Esophagus muscularis mucosa (tissue), 4 donors: Measurements from ENCODE around the gene SHOC1. TPM values are rescaled to one million over a fixed set of nuclear protein-coding genes. Genes with fewer than 3 reads are reported as not detected.

Source experiments
- DNase-seq: peaks from one replicate; pipeline ENCODE4 v3.0.0-alpha.2; 2017; ENCODE audit errors: extremely low spot score
- H3K27ac ChIP-seq, 4 donors: fragments of 200-600 bp; sonication (generic); replicated peaks in 1 of 4; 1 replicate in 3 of 4; 2 replicates in 1 of 4; pipeline ENCODE4 v1.5.1; 2016 to 2019; ENCODE audit warnings: mild to moderate bottlenecking in 1 of 4
- H3K27me3 ChIP-seq, 4 donors: fragments of 200-600 bp; sonication (generic); one replicate each; pipeline versions ENCODE4 v1.5.1 to v1.6.0; 2016 to 2019
- H3K36me3 ChIP-seq, 4 donors: fragments of 200-600 bp; sonication (generic); one replicate each; pipeline ENCODE4 v1.5.1; 2016 to 2019
- H3K4me1 ChIP-seq, 4 donors: fragments of 200-600 bp; sonication (generic); one replicate each; pipeline ENCODE4 v1.5.1; 2016 to 2019
- H3K4me3 ChIP-seq, 4 donors: fragments of 200-600 bp; sonication (generic); 1 replicate in 2 of 4; 2 replicates in 2 of 4; pipeline ENCODE4 v1.5.1; 2016 to 2019; ENCODE audit warnings: mild to moderate bottlenecking in 4 of 4, moderate library complexity in 1 of 4
- H3K9me3 ChIP-seq, 4 donors: fragments of 200-600 bp; sonication (generic); 1 replicate in 3 of 4; 2 replicates in 1 of 4; pipeline ENCODE4 v1.5.1; 2016 to 2019
- EP300 ChIP-seq: sonication (generic); formaldehyde crosslinking; IDR thresholded peaks from one replicate; pipeline ENCODE4 v1.6.1; 2017; ENCODE audit warnings: antibody characterized with exemption
- POLR2A ChIP-seq: fragments of 450-650 bp; IDR thresholded peaks from one replicate; pipeline ENCODE4 v1.6.1; 2017; ENCODE audit warnings: antibody characterized with exemption, moderate library complexity, mild to moderate bottlenecking, low read depth
- POLR2AphosphoS5 ChIP-seq, 2 donors: sonication (generic); formaldehyde crosslinking; IDR thresholded peaks; one replicate each; pipeline ENCODE4 v1.6.1; 2017; ENCODE audit warnings: antibody characterized with exemption in 2 of 2
- WGBS: methylation state at CpG from one replicate; pipeline ENCODE4 v1.1.5; 2018; 5-methylcytosine and 5-hydroxymethylcytosine counted together
- intact Hi-C: fragments of 100-400 bp; cut with DNase I; formaldehyde crosslinking; loops from one replicate; pipeline ENCODE4 v1.15.1; 2023
- total RNA-seq, 4 donors: library from RNA; depleted of rRNA; stranded (reverse); fragments of >200 nt; gene quantifications; one replicate each; pipeline versions ENCODE4 v1.1.0 to v1.2.1, GENCODE V29; 2016
- TF ChIP-seq, protein P1 (sequence below), 3 experiments: fragments of 200-600 bp in 2 of 3; fragments of 450-650 bp in 1 of 3; sonication (generic) in 2 of 3; IDR thresholded peaks; one replicate each; pipeline ENCODE4 v1.5.1; 2017 to 2019; ENCODE audit warnings: antibody characterized with exemption in 3 of 3, mild to moderate bottlenecking in 2 of 3, moderate library complexity in 1 of 3

The SHOC1 gene
- total RNA-seq = under 1 TPM in 1 of 4 donors, not detected in 3; under 0.01 TPM

DNA sequence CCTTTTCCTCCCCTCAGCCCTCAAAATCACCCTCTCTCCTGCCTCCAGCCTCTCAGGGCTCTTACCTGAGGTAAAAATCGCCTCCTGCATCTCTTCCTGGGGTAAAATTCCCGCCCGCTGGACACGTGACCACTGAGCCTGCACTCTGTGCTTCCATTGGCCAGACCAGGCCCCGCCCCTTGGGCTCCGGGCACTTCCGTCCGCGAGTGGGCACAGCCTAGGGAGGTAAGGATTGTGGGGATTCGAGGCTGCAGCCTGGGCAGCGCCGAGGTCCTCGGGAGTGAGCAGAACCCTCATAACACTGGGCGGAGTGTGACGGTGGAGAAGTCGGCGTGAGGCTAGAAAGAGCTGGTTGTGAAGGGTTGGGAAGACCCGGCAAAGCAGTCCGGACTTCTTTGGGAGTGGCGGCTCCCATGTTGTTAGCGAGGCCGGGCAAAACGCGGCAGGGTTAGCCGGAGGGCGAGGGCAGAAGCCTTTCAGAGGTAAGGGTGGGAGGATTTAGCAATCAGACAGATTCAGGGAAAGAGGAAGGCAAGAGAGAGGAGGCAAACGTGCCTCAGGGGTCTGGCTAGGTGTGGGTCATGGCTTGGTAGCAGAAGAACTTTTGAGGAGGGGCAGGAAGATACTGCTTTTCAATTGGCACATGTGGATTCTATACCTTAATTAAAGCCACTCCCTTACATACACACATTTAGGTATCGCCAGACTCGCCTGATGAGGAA is at the start of gene SHOC1:
SHOC1 (minus strand) TSS at position 103 of the 722 bp plus-strand sequence. CDS start 3,519 bp downstream, outside the sequence.
- no peaks in the 10 kb centered on the region for H3K9me3 ChIP-seq
- DNase-seq = no peak
- 95% methylated on average over 15 of the region's 29 CpGs for WGBS
- H3K36me3 ChIP-seq = peaks cover 0 to 4% (median 2%) of the 10 kb centered on the region in 4 donors
- intact Hi-C loops = no loop called here
- TF ChIP-seq EP300 (no peak), POLR2AphosphoS5 (IDR thresholded peaks at IDR 0.05) (no peak)
- H3K27me3 ChIP-seq = no peaks in the 10 kb centered on the region
- no peak within 1 kb of the TSS for H3K27ac ChIP-seq
- H3K4me3 ChIP-seq = no peak within 1 kb of the TSS
- no peaks in the 10 kb centered on the region for H3K4me1 ChIP-seq

DNA sequence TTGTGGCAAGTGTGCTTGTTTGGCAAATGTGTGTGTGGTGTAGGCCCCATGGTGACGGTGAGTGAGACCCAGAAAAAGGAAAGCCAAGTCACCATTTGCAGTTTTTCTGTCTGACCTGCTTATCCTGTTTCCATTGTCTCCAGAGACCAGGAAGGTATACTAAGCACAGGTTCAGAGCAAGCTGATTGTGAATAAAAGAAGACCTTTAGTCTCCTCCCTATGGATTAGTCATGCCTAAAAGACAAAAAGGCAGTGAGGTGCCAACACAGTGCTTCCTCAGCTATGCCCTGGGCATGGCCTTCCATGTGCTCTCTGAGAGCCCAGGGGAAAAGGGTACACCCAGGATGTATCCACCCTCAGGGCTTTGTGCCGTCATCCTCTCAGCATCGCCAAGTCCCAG is 49.2 kb upstream of the SHOC1 start:
- TF ChIP-seq EP300 (no peak), POLR2AphosphoS5 (IDR thresholded peaks at IDR 0.05) (no peak), POLR2A (no peak)
- TF ChIP-seq, protein P1, sequence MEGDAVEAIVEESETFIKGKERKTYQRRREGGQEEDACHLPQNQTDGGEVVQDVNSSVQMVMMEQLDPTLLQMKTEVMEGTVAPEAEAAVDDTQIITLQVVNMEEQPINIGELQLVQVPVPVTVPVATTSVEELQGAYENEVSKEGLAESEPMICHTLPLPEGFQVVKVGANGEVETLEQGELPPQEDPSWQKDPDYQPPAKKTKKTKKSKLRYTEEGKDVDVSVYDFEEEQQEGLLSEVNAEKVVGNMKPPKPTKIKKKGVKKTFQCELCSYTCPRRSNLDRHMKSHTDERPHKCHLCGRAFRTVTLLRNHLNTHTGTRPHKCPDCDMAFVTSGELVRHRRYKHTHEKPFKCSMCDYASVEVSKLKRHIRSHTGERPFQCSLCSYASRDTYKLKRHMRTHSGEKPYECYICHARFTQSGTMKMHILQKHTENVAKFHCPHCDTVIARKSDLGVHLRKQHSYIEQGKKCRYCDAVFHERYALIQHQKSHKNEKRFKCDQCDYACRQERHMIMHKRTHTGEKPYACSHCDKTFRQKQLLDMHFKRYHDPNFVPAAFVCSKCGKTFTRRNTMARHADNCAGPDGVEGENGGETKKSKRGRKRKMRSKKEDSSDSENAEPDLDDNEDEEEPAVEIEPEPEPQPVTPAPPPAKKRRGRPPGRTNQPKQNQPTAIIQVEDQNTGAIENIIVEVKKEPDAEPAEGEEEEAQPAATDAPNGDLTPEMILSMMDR (IDR thresholded peaks at IDR 0.05) = no peak
- Histone ChIP-seq H3K4me1 (peaks cover 0 to 19% (median 13%) of the 10 kb centered on the region in 4 donors), H3K27me3 (no peaks in the 10 kb centered on the region), H3K4me3 (no peak overlapping the region), H3K9me3 (no peaks in the 10 kb centered on the region), H3K27ac (no peak overlapping the region), H3K36me3 (no peaks in the 10 kb centered on the region)
- DNase-seq = no peak
- intact Hi-C loops = no loop called here
- 89% methylated on average over 3 of the region's 3 CpGs for WGBS

DNA sequence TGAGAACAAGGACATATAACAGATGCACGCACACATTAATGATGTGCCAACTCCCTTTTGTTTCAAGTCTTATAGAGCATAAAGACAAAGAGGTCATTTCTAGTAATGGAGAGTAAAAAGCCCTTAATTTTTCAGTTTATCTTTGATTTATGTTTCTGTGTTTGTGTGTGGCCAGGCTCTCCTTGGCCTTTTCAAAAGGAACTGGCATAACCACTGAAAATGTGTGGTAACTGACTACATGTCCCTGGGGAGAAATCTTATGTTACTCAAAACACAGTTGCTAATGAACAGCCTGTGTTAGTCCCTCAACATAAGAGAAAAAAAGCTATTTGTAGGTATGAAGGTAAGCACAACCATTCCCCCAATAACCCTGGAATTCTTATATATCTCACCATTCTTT is 47.6 kb upstream of the SHOC1 start:
- no peak for DNase-seq
- no peak for TF ChIP-seq POLR2AphosphoS5 (IDR thresholded peaks at IDR 0.05)
- TF ChIP-seq, protein P1 (IDR thresholded peaks at IDR 0.05) = no peak
- TF ChIP-seq POLR2A = no peak
- TF ChIP-seq EP300 = no peak
- no peaks in the 10 kb centered on the region for H3K27me3 ChIP-seq
- 94% methylated on average over 1 of the region's 1 CpG for WGBS
- no peak overlapping the region for H3K4me3 ChIP-seq
- intact Hi-C loops = no loop called here
- no peaks in the 10 kb centered on the region for H3K36me3 ChIP-seq
- H3K4me1 ChIP-seq = peaks cover 0 to 23% (median 13%) of the 10 kb centered on the region in 4 donors
- H3K27ac ChIP-seq = no peak overlapping the region
- no peaks in the 10 kb centered on the region for H3K9me3 ChIP-seq

DNA sequence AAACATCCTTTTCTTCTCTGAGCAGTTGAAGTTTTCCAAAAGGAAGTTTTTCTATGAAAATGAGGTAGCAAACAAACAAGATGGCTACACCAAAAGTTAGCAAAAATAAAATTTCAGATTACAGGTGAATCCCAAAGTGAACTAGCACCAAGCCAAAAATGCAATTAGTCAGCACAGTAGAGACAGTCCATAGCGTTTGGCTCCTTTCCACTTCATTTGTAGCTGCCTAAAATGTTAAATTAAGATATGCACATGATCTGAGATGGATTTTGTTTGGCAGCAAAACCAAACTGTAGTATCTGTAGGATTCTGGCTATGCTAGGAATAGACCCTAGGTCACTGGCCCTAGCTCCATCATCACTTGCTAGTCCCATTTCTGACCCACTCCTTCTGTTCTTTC is 45.7 kb upstream of the SHOC1 start:
- TF ChIP-seq POLR2AphosphoS5 (IDR thresholded peaks at IDR 0.05) (no peak), EP300 (no peak), POLR2A (no peak)
- TF ChIP-seq, protein P1 (IDR thresholded peaks at IDR 0.05) = no peak
- Histone ChIP-seq H3K9me3 (no peaks in the 10 kb centered on the region), H3K4me3 (no peak overlapping the region), H3K4me1 (peaks cover 0 to 23% (median 13%) of the 10 kb centered on the region in 4 donors), H3K27ac (no peak overlapping the region), H3K27me3 (no peaks in the 10 kb centered on the region), H3K36me3 (no peaks in the 10 kb centered on the region)
- no peak for DNase-seq
- intact Hi-C loops = no loop called here
- WGBS = 37% methylated on average over 1 of the region's 1 CpG

DNA sequence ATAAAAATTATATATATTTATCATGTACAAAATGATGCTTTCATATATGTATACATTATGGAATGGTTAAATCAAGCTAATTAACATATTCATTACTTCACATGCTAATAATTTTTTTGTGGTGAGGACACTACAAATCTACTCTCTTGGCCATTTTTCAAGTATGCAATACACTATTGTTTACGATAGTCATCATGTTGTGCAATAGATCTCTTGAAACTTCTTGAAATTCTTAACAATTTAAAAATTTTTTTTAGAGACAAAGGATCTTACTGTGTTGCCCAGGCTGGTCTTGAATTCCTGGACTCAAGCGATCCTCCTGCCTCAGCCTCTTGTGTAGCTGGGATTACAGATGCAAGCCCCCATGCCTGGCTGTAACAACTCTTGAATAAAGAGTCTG is 45.2 kb upstream of the SHOC1 start:
- no peaks in the 10 kb centered on the region for H3K27me3 ChIP-seq
- H3K9me3 ChIP-seq = no peaks in the 10 kb centered on the region
- 84% methylated on average over 2 of the region's 2 CpGs for WGBS
- intact Hi-C loops = loop anchor here (10.0 kb wide), 1 partner anchor 235 kb away; no protein-coding TSS in a partner anchor
- H3K4me3 ChIP-seq = no peak overlapping the region
- no peak for DNase-seq
- H3K36me3 ChIP-seq = no peaks in the 10 kb centered on the region
- TF ChIP-seq POLR2AphosphoS5 (IDR thresholded peaks at IDR 0.05) = no peak
- TF ChIP-seq, protein P1 (IDR thresholded peaks at IDR 0.05) = no peak
- no peak for TF ChIP-seq EP300
- no peak for TF ChIP-seq POLR2A
- H3K4me1 ChIP-seq = peaks cover 0 to 23% (median 13%) of the 10 kb centered on the region in 4 donors
- no peak overlapping the region for H3K27ac ChIP-seq
